GM21528 (cell line): ENCODE measurements around the gene POLH.
A peak's percentile ranks its signal among the peaks of the same experiment; 100 is the strongest.
"Not testable (repeated sequence)": the region's sequence is repeated elsewhere in the genome, so short reads cannot be mapped to it uniquely, and the experiment has no call there.

Source experiments
- ATAC-seq: cut with Tn5 transposase; IDR thresholded peaks from one replicate; pipeline ENCODE4 v1.9.1; 2021; ENCODE audit warnings: mild to moderate bottlenecking, moderate library complexity; ENCODE audit not compliant: unreplicated experiment, low FRiP score

POLH gene

DNA sequence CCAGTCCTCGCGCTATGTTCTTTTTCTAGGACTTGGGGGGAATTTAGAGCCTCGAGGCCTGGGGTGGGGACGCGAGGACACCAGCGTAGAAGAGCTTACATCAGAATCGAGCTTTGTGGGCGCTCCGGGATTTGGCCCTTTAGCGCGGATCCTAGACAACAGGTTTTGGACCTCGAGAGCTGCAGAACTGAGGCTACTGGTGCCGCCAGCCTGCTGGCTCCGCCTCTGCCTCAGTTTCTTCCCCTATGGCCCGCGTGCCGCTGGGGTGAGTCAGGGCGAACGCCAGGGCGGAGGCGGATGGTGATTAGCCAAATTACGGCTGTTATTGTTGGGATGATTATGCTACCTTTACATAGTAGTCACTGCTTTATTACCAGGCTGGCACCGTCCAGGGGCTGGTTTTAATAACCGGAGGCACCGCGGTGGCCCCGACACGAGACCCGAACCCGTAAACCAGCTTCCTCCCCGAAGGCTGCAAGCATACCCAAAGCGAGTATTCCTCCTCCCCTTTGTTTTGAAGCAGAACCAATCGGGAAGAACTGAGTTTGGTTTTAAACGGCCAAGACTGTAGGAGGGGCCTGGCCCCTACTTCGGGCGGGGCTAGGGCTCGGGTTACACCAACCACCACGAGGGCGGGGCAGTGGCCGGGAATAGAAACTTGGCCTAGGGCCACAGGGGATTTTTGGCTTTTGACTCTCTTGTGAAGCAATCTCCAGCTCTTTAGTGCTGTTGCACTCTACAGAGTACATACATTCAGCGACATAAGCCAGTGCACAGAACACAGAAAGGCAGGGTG lies 53.7 kb downstream of the POLH start:
- peak; percentile 70 for ATAC-seq

DNA sequence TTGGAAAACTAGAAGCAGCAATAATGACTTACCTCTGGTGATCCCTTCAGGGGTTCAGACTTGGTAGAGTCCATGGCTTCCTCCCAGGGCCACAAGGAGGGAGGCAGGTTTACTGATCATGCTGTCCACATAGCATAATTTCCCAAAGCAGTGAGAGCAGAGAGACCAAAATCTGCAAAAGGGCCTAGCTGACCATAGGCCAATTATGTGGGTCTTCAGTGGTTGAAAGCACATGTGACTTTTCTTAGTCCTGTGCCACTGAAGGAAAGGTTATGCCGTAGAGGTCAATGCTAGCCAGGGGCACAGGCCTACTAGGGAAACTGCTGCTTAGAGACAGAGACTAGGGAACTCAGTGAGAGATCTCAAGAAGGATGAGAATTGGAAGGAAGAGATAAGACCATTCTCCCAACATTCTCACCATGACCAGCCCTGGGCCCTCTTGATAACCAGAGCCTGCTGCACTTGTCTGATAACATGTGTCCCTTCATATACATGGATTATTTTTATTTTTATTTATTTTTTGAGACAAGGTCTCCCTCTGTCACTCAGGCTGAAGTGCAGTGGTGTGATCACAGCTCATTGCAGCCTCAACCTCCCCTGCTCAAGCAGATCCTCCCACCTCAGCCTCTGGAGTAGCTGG lies 55.1 kb downstream of the POLH start:
- no peak for ATAC-seq

DNA sequence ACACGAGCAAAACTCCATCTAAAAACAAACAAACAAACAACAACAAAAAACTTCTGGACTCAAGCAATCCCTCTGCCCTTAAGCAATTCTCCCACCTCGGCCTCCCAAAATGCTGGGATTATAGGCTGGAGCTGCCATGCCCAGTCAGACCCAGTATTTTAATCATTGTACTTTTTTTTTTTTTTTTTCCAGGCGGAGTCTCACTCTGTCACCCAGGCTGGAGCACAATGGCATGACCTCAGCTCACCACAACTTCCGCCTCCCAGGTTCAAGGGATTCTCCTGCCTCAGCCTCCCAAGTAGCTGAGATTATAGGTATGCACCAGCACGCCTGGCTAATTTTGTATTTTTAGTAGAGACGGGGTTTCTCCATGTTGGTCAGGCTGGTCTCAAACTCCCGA lies 57.0 kb downstream of the POLH start:
- ATAC-seq, result not testable (repeated sequence)

DNA sequence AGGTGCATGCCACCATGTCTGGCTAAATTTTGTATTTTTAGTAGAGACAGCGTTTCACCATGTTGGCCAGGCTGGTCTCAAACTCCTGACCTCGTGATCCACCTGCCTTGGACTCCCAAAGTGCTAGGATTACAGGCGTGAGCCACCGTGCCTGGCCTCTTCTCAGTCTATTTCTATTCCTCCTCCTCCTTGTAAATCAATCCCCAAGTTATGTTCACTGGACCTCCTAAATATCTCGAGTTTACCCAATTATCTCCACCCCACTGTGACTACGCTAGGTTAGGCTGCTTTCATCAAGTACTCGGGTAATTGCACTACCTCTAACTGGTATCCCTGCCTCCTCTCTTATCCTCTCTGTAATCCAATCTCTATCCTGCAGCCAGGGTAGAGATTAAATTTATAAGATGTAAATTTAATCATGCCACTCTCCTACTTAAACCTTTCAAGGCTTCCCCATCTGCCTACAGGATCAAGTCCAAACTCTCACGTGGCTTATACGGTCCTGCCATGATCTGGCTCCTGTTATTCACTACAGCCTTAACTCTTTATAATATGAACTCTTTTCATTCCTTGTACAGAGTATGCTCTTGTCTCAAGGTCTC lies 58.8 kb downstream of the POLH start:
- ATAC-seq, result no peak

DNA sequence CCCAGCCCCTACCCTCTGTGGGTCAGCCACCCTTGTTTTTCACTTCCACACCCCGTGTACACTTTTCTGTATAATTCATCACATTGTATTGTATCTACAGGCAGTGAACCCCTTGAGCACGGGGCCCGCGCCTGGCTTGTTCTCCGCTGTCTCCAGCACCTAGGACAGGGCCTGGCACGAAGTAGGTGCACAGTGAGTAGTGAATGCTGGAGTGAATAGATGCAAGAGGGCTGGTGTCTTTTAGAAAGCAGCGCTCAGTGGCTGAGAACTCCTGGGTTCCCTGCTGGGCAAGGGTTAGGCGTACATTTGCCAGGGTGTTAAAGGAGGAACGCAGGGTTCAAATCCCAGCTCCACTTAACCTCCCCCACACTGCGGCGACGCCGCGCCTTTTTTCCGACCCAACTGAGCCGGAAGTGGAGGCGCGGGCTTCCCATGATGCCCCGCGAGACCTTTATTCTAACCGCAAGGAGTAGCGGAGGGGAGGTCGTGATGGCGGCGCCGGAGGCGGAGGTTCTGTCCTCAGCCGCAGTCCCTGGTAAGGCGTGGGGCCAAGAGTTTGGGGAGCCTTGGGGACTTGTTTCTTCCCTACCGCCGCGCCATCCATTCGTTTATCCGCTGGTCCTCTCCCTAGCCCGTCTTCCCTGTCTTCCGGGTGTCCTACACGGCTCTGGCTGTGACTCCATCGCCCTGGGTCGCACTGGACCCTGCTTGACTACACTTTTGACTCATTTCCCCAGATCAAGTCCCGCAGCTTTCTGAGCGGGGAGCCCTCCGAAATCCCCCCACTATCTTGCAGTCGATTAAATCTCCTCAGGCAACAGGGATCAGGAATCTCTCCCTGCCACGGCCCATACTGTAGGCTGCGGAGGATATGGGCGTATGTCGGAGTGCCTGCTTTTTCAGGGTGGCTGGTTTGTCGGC lies 59.7 kb downstream of the POLH start, which contains the start of gene MAD2L1BP:
TSS of gene MAD2L1BP (plus strand) at position 454 of the 921 bp plus-strand sequence. CDS start at position 490, 36 bp downstream.
- ATAC-seq, result peak; percentile 72

DNA sequence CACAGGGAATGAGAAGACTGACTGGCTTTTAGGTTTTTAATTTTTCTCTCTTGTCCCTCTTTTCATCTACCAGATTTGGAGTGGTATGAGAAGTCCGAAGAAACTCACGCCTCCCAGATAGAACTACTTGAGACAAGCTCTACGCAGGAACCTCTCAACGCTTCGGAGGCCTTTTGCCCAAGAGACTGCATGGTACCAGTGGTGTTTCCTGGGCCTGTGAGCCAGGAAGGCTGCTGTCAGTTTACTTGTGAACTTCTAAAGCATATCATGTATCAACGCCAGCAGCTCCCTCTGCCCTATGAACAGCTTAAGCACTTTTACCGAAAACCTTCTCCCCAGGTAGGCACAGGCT lies 60.3 kb downstream of the POLH start:
- ATAC-seq, result no peak

DNA sequence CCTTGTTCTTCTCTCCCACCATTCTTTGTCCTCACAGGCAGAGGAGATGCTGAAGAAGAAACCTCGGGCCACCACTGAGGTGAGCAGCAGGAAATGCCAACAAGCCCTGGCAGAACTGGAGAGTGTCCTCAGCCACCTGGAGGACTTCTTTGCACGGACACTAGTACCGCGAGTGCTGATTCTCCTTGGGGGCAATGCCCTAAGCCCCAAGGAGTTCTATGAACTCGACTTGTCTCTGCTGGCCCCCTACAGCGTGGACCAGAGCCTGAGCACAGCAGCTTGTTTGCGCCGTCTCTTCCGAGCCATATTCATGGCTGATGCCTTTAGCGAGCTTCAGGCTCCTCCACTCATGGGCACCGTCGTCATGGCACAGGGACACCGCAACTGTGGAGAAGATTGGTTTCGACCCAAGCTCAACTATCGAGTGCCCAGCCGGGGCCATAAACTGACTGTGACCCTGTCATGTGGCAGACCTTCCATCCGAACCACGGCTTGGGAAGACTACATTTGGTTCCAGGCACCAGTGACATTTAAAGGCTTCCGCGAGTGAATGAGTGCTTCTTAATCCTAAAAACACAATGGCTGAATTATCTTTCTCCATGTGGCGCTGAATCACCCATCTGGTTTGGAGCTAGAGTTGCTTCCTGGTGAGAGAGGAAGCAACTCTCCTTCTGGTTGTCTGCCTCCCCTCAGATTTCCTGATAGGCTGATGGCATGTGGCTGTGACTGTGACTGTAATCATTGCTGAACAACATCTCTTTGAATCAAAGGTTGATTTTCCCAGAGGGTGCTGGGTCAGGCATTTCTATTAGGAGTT lies 64.2 kb downstream of the POLH start:
- no peak for ATAC-seq

DNA sequence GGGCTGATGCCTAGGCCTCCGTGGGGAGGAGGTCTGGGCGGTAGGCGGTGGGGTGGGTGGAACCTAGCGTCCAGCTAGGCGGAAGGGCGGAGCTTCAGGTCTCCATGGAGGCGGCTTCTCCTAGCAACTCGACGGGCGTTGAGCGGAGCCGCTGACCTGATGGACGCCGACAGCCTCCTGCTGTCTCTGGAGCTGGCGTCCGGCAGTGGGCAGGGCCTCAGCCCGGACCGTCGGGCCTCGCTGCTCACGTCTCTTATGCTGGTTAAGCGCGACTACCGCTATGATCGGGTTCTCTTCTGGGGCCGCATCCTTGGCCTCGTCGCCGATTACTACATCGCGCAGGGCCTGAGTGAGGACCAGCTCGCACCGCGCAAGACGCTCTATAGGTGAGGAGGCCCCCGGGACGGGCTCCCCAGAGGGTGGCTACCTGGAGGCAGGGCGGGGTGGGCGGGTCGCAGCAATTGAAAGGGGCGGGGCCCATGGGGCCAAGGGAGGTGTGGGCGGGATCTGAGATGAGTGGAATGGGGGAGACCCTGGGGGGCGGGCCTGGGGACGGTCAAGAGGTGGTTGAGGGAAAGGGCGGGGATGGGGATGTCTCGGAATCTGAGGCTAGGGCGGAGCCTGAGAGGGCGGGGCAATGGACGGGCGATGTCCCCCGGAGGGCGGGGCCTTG lies 69.1 kb downstream of the POLH start, which contains the start of gene RSPH9:
TSS of gene RSPH9 (plus strand) at position 97 of the 673 bp plus-strand sequence. CDS start at position 160, 63 bp downstream.
- ATAC-seq, result no peak

DNA sequence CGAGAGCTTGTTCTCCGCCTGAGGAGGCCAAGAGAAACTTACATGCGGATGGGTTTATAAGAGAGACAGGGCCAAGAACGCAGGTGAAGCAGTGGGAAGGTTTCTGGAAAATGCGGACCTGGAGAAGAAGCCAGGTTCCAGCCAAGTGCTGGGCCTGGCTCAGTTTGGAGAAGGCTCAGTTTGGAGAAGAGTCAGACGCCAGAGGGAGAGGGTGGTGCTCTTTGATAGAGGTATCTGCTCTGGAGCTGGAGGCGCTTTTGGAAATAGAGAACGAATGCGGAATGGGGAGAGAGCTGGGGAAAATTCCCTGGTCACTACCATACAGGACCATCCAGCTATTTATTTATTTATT lies 69.6 kb downstream of the POLH start:
- ATAC-seq, result no peak

DNA sequence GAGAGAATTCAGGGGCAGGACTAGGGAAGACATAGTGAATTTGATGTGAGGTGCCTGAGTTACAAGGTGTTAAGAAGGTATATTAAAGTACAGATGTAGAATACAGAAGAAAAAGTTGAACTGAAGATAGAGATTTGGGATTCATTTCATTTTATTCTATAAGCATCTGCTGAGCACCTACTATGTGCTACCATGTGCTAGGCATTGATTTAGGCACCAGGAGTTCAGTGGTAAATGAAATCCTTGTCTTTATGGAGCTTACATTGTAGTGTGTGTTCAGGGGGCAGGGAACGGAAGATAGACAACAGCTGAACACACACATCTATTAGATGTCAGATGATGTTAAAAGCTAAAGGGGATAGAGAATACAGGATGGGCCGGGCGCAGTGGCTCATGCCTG lies 71.6 kb downstream of the POLH start:
- no peak for ATAC-seq

DNA sequence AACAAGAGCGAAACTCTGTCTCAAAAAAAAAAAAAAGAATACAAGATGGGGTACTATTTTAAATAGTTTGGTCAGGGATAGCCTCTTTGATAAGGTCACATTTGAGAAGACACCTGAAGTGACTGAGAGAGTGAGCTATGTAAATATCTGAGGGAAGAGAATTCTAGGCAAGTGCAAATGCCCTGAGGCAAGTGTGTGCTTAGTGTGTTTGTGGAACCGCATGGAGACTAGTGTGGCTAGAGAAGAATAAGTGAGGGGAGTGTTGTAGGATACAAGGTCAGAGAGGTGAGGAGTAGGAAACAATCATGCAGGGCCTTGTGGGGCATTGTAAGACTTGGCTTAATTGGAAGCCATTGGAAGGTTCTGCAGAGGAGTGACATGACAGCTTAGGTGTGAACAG lies 72.3 kb downstream of the POLH start:
- no peak for ATAC-seq

DNA sequence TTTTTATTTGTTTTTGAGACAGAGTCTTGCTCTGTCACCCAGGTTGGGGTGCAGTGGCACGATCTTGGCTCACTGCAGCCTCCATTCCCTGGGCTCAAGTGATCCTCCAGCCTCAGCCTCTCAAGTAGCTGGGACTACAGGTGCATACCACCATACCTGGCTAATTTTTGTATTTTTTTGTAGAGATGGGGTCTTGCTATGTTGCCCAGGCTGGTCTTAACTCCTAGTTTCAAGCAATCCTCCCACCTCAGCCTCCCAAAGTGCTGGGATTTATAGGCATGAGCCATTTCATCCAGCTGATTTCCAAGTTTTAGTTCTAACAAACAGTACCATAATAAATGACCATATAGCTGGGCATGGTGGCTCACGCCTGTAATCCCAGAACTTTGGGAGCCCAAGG lies 76.8 kb downstream of the POLH start:
- ATAC-seq, result not testable (repeated sequence)

DNA sequence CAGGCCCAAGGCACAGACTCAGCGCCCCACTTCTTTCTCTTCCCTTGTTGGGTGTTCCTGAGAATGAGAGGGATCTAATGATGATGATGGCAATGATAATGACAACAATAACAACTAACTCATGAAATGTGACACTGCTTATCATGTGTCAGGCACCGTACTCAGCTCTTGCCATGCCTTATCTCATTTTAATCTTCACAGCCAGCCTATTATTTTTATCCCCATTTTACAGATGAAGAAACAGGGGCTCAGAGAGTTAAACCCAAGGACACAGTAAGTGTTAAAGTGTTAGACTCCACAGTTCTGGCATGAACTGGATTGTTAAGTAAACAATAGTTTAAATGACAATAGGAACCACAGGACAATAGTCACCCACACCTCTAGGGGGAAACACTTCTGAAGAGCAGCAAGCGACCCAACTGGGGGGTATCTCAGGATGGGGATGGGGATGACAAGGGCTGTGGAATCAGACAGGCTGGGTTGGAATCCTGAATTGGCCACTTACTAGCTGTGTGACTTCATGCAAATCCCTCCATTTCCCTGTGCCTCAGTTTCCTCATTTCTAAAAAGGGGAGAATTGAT lies 81.3 kb downstream of the POLH start:
- no peak for ATAC-seq

DNA sequence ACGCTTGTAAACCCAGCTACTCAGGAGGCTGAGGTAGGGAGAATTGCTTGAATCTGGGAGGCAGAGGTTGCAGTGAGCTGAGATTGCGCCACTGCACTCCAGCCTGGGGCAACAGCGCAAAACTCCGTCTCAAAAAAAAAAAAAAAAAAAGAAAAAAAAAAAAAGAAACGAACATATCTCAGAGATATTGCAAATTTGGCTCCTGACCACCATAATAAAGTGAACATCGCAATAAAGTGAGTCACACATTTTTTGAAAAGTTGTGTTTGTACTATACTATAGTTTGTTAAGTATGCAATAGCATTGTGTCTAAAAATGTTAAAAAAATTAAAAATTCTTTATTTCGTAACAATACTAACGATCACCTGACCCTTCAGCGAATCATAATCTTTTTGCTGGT lies 82.2 kb downstream of the POLH start:
- no peak for ATAC-seq

DNA sequence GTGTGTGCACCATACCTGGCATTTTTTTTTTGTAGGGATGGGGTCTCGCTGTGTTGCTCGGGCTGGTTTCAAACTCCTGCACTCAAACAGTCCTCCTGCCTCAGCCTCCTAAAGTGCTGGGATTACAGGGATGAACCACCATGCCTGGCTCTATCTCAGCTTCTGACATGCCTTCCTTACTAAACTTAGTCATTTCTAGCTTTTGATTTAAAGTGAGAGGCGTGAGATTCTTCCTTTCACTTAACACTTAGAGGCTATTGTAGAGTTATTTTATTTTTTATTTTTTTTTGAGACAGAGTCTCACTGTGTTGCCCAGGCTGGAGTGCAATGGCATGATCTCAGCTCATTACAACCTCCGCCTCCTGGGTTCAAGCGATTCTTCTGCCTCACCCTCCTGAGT lies 87.0 kb downstream of the POLH start:
- ATAC-seq, result not testable (repeated sequence)
